Measurements from ENCODE around the gene SYTL1. TPM values are rescaled to one million over a fixed set of nuclear protein-coding genes. Genes with fewer than 3 reads are reported as not detected.

Gene SYTL1
- total and polyA plus RNA-seq, 9 of the 15 experiments (the other 6 are each of a cell fraction or from before 2014, with no cell fraction given): 0.04 to 9.3 (median 1.7) TPM

DNA sequence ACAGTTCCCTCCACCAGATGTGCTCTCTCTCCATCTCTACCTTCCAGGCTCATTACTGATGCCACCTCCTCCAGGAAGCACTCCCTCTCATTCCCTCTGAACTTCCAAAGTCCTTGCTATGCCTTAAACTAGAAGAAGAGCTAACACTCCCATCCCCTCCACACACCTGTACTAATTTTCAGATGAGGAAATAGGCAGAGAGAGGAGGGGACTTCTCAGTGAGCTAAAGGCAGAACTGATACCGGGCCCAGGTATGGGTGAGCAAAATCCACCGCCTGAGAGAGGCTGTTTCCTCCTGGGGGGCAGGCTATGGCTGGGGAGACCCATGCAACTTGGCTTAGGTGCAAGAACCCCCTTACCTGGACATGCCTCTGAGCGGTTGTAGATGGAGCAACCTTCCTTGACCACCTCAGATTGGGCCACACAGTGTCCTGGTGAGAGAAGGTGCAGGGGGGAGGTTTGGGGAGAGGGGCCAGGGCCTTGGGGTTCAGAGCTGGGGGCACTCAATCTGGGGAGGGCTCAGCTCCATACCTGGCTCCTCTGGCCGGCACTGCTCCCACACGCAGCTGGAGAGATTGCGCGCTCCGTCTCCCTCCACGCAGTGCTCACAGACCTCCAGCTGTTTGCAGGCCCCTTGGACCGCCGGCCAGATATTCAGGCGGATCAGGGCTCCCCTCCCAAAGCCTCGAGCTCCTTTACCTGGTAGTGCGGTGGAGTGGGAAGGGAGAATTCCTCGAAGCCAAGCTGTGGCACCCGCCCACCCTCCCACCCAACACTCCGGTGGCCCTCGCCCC, 40.3 kb downstream of the SYTL1 start:
- no peak for ATAC-seq
- peaks cover 9 to 42% of the 10 kb centered on the region in 2 experiments for H3K4me1 ChIP-seq (replicated peaks in 1 of 2; ENCODE audit: control insufficient read depth in 2 of 2, insufficient read depth in 2 of 2, low read length in 2 of 2)
- no peaks in the 10 kb centered on the region; the same call in 1 of the 2 replicates for H4K20me1 ChIP-seq (replicated peaks; ENCODE audit: control insufficient read depth, insufficient read depth, low read length)
- in situ Hi-C loops (cut with MboI): no loop called here
- ChIA-PET CTCF (ENCODE audit: low intra/inter-chr PET ratio) (no interaction called here), POLR2A (interaction anchor here (0.6 to 2.7 kb wide), 4 partner anchors 16 to 50 kb away, joined by 3 to 20 read pairs (median 4); partner anchors contain the start of gene MAP3K6)
- BruUV-seq (replicated peaks): no TSS peak
- no peaks in the 10 kb centered on the region for H3K36me3 ChIP-seq (ENCODE audit: control insufficient read depth, insufficient read depth, low read length)
- no peak overlapping the region for H3K4me3 ChIP-seq
- H3K9me3 ChIP-seq (replicated peaks; ENCODE audit: control insufficient read depth, insufficient read depth, low read depth, low read length): no peaks in the 10 kb centered on the region
- intact Hi-C loops (cut with micrococcal nuclease): no loop called here
- H3K27me3 ChIP-seq (ENCODE audit: control insufficient read depth in 2 of 2, insufficient read depth in 2 of 2, low read length in 2 of 2): no peaks in the 10 kb centered on the region
- no peaks in the 10 kb centered on the region for H3K79me2 ChIP-seq (ENCODE audit: control insufficient read depth, insufficient read depth, low read length)
- H3K27ac ChIP-seq (ENCODE audit: extremely low read depth, low read depth, low read length): no peak overlapping the region
- DNase-seq (ENCODE audit: extremely low read depth in 1 of 4, low spot score in 3 of 4): no peak
- H3K9me1 ChIP-seq (ENCODE audit: control insufficient read depth, insufficient read depth, low read length): no peaks in the 10 kb centered on the region
- H3K4me2 ChIP-seq (ENCODE audit: insufficient read depth, low read length): no peak overlapping the region
- WGBS (ENCODE audit: insufficient coverage, low coverage, missing lambda C conversion rate): 57% methylated on average over 14 of the region's 18 CpGs
- no peak for TF ChIP-seq TCF7 (IDR thresholded peaks at IDR 0.05; ENCODE audit: borderline replicate concordance)
- TF ChIP-seq, protein P1, sequence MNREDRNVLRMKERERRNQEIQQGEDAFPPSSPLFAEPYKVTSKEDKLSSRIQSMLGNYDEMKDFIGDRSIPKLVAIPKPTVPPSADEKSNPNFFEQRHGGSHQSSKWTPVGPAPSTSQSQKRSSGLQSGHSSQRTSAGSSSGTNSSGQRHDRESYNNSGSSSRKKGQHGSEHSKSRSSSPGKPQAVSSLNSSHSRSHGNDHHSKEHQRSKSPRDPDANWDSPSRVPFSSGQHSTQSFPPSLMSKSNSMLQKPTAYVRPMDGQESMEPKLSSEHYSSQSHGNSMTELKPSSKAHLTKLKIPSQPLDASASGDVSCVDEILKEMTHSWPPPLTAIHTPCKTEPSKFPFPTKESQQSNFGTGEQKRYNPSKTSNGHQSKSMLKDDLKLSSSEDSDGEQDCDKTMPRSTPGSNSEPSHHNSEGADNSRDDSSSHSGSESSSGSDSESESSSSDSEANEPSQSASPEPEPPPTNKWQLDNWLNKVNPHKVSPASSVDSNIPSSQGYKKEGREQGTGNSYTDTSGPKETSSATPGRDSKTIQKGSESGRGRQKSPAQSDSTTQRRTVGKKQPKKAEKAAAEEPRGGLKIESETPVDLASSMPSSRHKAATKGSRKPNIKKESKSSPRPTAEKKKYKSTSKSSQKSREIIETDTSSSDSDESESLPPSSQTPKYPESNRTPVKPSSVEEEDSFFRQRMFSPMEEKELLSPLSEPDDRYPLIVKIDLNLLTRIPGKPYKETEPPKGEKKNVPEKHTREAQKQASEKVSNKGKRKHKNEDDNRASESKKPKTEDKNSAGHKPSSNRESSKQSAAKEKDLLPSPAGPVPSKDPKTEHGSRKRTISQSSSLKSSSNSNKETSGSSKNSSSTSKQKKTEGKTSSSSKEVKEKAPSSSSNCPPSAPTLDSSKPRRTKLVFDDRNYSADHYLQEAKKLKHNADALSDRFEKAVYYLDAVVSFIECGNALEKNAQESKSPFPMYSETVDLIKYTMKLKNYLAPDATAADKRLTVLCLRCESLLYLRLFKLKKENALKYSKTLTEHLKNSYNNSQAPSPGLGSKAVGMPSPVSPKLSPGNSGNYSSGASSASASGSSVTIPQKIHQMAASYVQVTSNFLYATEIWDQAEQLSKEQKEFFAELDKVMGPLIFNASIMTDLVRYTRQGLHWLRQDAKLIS (CRISPR knock-in tag; IDR thresholded peaks at IDR 0.05): no peak
- no peak for TF ChIP-seq CBX8 (IDR thresholded peaks at IDR 0.05; ENCODE audit: borderline replicate concordance, extremely low read depth, low read depth, low read length, poor library complexity, severe bottlenecking)
- TF ChIP-seq, protein P2, sequence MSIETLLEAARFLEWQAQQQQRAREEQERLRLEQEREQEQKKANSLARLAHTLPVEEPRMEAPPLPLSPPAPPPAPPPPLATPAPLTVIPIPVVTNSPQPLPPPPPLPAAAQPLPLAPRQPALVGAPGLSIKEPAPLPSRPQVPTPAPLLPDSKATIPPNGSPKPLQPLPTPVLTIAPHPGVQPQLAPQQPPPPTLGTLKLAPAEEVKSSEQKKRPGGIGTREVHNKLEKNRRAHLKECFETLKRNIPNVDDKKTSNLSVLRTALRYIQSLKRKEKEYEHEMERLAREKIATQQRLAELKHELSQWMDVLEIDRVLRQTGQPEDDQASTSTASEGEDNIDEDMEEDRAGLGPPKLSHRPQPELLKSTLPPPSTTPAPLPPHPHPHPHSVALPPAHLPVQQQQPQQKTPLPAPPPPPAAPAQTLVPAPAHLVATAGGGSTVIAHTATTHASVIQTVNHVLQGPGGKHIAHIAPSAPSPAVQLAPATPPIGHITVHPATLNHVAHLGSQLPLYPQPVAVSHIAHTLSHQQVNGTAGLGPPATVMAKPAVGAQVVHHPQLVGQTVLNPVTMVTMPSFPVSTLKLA (conservative IDR thresholded peaks at IDR 0.05): no peak
- TF ChIP-seq, protein P3, sequence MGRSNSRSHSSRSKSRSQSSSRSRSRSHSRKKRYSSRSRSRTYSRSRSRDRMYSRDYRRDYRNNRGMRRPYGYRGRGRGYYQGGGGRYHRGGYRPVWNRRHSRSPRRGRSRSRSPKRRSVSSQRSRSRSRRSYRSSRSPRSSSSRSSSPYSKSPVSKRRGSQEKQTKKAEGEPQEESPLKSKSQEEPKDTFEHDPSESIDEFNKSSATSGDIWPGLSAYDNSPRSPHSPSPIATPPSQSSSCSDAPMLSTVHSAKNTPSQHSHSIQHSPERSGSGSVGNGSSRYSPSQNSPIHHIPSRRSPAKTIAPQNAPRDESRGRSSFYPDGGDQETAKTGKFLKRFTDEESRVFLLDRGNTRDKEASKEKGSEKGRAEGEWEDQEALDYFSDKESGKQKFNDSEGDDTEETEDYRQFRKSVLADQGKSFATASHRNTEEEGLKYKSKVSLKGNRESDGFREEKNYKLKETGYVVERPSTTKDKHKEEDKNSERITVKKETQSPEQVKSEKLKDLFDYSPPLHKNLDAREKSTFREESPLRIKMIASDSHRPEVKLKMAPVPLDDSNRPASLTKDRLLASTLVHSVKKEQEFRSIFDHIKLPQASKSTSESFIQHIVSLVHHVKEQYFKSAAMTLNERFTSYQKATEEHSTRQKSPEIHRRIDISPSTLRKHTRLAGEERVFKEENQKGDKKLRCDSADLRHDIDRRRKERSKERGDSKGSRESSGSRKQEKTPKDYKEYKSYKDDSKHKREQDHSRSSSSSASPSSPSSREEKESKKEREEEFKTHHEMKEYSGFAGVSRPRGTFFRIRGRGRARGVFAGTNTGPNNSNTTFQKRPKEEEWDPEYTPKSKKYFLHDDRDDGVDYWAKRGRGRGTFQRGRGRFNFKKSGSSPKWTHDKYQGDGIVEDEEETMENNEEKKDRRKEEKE (IDR thresholded peaks at IDR 0.05; ENCODE audit: borderline replicate concordance in 1 of 2, control insufficient read depth in 1 of 2, low read depth in 2 of 2, low read length in 1 of 2): no peak
- TF ChIP-seq ZFP36 (IDR thresholded peaks at IDR 0.05; ENCODE audit: low read depth, low read length, partially characterized antibody): peak; percentile 89
- TF ChIP-seq, protein P4, sequence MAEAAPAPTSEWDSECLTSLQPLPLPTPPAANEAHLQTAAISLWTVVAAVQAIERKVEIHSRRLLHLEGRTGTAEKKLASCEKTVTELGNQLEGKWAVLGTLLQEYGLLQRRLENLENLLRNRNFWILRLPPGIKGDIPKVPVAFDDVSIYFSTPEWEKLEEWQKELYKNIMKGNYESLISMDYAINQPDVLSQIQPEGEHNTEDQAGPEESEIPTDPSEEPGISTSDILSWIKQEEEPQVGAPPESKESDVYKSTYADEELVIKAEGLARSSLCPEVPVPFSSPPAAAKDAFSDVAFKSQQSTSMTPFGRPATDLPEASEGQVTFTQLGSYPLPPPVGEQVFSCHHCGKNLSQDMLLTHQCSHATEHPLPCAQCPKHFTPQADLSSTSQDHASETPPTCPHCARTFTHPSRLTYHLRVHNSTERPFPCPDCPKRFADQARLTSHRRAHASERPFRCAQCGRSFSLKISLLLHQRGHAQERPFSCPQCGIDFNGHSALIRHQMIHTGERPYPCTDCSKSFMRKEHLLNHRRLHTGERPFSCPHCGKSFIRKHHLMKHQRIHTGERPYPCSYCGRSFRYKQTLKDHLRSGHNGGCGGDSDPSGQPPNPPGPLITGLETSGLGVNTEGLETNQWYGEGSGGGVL (CRISPR knock-in tag; IDR thresholded peaks at IDR 0.05): no peak
- H3K9ac ChIP-seq (ENCODE audit: insufficient read depth in 1 of 2, low read depth in 2 of 2, low read length in 2 of 2): no peak overlapping the region
- FAIRE-seq: no peak
- H2AFZ ChIP-seq (ENCODE audit: low read depth, low read length): no peak overlapping the region

Data from K562 (cell line).